ENCODE data around the gene ZNF462. TPM values are rescaled to one million over a fixed set of nuclear protein-coding genes. Genes with fewer than 3 reads are reported as not detected.

The ZNF462 gene
- total and polyA plus RNA-seq, 2 of the 4 experiments (the other 2 are of a cell fraction), result 6.1 to 18.8 TPM

- dilution Hi-C loops (cut with HindIII; ENCODE audit: low sequenced_read_pairs, unreplicated experiment), result no loop called here
- H3K9me3 ChIP-seq (ENCODE audit: control insufficient read depth, insufficient read depth, low read length), result no peaks in the 10 kb centered on the region
- no peak for TF ChIP-seq RAD21 (IDR thresholded peaks at IDR 0.05; ENCODE audit: low read length)
- BruUV-seq (replicated peaks), result no TSS peak
- no peak overlapping the region for H3K4ac ChIP-seq (ENCODE audit: low read depth, low read length)
- H3K56ac ChIP-seq (ENCODE audit: extremely low read depth, insufficient read depth, low read length), result no peak overlapping the region
- ATAC-seq (ENCODE audit: low read depth), result no peak
- no peak overlapping the region for H2AK5ac ChIP-seq (ENCODE audit: low read depth, low read length)
- ChIA-PET POLR2A (ENCODE audit: unreplicated experiment) (no interaction called here), CTCF (no interaction called here)
- no peak overlapping the region for H4K8ac ChIP-seq (ENCODE audit: low read depth in 2 of 2, low read length in 2 of 2)
- no peak overlapping the region for H2BK5ac ChIP-seq (ENCODE audit: low read depth, low read length, poor library complexity, severe bottlenecking)
- H3K27me3 ChIP-seq (ENCODE audit: control insufficient read depth, insufficient read depth, low read length), result no peaks in the 10 kb centered on the region
- no peaks in the 10 kb centered on the region for H4K20me1 ChIP-seq (ENCODE audit: insufficient read depth, low read length)
- H3K27ac ChIP-seq (ENCODE audit: insufficient read depth, low read length), result no peak overlapping the region
- H3K4me1 ChIP-seq (ENCODE audit: control insufficient read depth, insufficient read depth, low read length), result no peaks in the 10 kb centered on the region
- H3K36me3 ChIP-seq (ENCODE audit: control insufficient read depth, insufficient read depth, low read length), result peaks cover 6% of the 10 kb centered on the region; the same call in 1 of the 2 replicates
- H3K9me1 ChIP-seq (ENCODE audit: insufficient read depth, low read length), result 0 out of 2 replicates have a peak, but pooled peaks cover 2% of the 10 kb centered on the region
- no peak overlapping the region for H3K4me3 ChIP-seq (ENCODE audit: insufficient read depth, low read depth, low read length)
- H2BK20ac ChIP-seq (ENCODE audit: low read depth, low read length), result no peak overlapping the region
- no peak overlapping the region for H3K23ac ChIP-seq (ENCODE audit: low read depth, low read length)
- WGBS, 2 experiments (ENCODE audit: extremely low coverage in 2 of 2, insufficient read length in 1 of 2), result 100% methylated on average over 1 of the region's 4 CpGs; no CpG with 5 or more reads in 1 of the 2 experiments
- H4K5ac ChIP-seq (ENCODE audit: low read depth, low read length), result no peak overlapping the region
- H3K18ac ChIP-seq (ENCODE audit: low read depth, low read length), result no peak overlapping the region
- no peaks in the 10 kb centered on the region for H3K79me1 ChIP-seq (ENCODE audit: low read depth in 1 of 2, low read length in 2 of 2)
- DNase-seq, result no peak
- H4K91ac ChIP-seq (ENCODE audit: insufficient read depth, low read depth, low read length), result no peak overlapping the region
- H3K4me2 ChIP-seq (ENCODE audit: low read depth, low read length), result no peak overlapping the region
- no peak overlapping the region for H2BK15ac ChIP-seq (ENCODE audit: low read depth, low read length)
- H3K9ac ChIP-seq (ENCODE audit: low read depth, low read length), result no peak overlapping the region
- intact Hi-C loops (cut with micrococcal nuclease), result no loop called here
- H3K14ac ChIP-seq (replicated peaks; ENCODE audit: low read depth, low read length), result no peak overlapping the region
- no peak overlapping the region for H2AFZ ChIP-seq (replicated peaks; ENCODE audit: low read length, poor library complexity)
- in situ Hi-C loops (cut with MboI; ENCODE audit: low sequenced_read_pairs), result no loop called here
- H2AK9ac ChIP-seq (replicated peaks; ENCODE audit: low read depth, low read length, poor library complexity), result no peak overlapping the region
- H2BK120ac ChIP-seq (ENCODE audit: low read depth, low read length), result no peak overlapping the region
Observed at GRCh38 chr9:106994463-106994862, 131.5 kb downstream of the ZNF462 start.
